ENCODE results near the gene LGR6. TPM values are rescaled to one million over a fixed set of nuclear protein-coding genes. Genes with fewer than 3 reads are reported as not detected.

Gene LGR6
- total RNA-seq, 3 donors from 2014 or later = 2.6 to 11.3 TPM; not detected in 1

DNA sequence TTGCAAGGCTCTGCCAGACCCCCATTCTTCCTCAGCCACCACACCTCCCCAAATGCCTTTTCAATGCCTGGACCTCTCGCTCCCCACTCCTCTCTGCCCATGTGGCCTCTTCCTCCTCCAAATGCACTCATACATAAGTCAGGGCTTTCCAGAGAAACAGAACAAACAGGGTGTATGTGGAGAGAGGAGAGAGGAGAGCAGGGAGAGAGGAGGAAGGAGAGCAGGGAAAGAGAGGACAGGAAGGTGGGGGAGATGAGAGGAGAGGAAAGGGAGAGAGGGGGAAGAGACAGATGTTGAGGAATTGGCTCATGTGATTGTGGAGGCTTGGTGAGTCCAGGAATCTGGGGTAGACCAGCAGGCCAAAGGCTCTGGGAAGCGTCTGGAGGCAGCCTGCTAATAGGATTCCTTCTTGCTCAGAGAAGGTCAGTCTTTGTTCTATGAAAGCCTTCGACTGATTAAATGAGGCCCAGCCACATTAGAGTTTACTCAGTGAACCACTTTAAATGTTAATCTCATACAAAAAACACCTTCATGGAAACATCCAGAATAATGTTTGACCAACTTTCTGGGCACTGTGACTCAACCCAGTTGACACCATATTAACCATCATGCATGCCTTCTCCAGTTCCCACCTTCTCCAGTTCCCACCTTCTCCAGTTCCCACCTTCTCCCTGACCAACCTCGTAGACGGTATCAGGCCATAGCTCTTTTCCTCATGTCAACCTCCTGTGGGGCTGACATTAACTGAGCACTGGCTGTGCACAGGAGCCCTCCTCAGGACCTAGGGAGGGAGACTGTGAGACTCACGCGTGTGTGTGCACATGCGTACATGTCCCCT lies 11.3 kb upstream of the LGR6 start:
- no peaks in the 10 kb centered on the region for H3K36me3 ChIP-seq
- H3K27ac ChIP-seq = no peak overlapping the region
- no peaks in the 10 kb centered on the region for H3K27me3 ChIP-seq
- no peak for DNase-seq (ENCODE audit: low spot score in 2 of 2)
- no peaks in the 10 kb centered on the region for H3K4me1 ChIP-seq
- no peak for TF ChIP-seq POLR2A (IDR thresholded peaks at IDR 0.05)
- no peak for TF ChIP-seq POLR2AphosphoS5 (IDR thresholded peaks at IDR 0.05)
- TF ChIP-seq, protein P1, sequence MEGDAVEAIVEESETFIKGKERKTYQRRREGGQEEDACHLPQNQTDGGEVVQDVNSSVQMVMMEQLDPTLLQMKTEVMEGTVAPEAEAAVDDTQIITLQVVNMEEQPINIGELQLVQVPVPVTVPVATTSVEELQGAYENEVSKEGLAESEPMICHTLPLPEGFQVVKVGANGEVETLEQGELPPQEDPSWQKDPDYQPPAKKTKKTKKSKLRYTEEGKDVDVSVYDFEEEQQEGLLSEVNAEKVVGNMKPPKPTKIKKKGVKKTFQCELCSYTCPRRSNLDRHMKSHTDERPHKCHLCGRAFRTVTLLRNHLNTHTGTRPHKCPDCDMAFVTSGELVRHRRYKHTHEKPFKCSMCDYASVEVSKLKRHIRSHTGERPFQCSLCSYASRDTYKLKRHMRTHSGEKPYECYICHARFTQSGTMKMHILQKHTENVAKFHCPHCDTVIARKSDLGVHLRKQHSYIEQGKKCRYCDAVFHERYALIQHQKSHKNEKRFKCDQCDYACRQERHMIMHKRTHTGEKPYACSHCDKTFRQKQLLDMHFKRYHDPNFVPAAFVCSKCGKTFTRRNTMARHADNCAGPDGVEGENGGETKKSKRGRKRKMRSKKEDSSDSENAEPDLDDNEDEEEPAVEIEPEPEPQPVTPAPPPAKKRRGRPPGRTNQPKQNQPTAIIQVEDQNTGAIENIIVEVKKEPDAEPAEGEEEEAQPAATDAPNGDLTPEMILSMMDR (IDR thresholded peaks at IDR 0.05) = no peak
- H3K4me3 ChIP-seq = no peak overlapping the region
- intact Hi-C loops (cut with DNase I; ENCODE audit: low total_unique reads) = loop anchor here (10.0 kb wide), 1 partner anchor 1257 kb away; no protein-coding TSS in a partner anchor
- no peaks in the 10 kb centered on the region for H3K9me3 ChIP-seq

DNA sequence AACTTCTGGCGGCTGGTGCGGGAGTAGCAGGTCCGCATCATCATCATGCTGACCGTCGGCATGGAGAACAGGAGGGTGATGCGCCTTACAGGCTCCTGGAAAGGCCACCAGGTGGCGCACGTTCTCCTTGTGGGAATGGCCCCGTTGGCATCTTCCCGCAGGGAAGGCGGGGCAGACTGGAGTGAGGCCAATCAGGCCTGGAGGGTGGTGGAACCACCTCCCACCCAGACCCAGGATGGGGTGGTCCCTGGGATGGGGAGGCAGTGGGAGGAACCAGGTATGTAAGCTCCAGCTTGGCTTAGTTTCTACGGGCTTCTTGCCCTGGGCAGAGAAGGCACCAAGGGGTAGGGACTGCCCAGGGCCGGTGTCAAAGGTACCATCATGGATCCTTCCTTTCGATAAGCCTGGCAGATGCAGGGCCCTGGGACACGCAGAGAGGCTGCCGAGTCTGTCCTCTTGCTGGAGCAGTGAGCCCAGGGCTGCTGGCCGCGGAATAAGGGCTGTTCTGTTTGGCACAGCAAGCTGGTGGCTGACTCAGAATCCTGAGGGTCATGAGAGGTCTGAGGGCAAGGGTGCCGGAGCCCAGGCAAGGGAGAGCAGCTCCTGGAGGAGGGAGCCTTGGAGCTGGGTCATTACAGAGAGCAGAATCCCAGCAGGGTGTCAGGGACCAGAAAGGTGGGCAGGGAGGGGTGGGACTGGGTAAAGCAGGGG lies 8.7 kb upstream of the LGR6 start:
- intact Hi-C loops (cut with DNase I; ENCODE audit: low total_unique reads) = loop anchor here (5.0 to 10.0 kb wide), 2 partner anchors 122 to 1260 kb away; no protein-coding TSS in a partner anchor

DNA sequence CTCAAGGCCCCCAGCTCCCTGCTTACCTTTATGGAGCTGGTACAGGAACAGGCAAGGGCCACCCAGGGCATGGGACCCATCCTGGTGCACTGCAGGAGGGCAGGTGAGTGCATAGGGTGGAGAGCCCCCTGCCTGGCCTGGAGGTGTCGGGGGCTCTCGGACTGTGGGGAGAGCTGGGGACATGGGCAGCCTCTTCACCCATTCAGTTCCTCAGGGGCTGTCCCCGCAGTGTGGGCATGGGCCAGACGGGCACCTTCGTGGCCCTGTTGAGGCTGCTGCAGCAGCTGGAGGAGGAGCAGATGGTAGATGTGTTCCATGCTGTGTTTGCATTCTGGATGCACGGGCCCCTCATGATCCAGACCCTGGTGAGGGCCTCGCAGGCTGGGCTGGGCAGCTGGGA lies 7.3 kb upstream of the LGR6 start:
- intact Hi-C loops (cut with DNase I; ENCODE audit: low total_unique reads) = loop anchor here (5.0 to 10.0 kb wide), 2 partner anchors 121 to 1262 kb away; no protein-coding TSS in a partner anchor
- Histone ChIP-seq H3K4me1 (no peaks in the 10 kb centered on the region), H3K27me3 (no peaks in the 10 kb centered on the region), H3K9me3 (no peaks in the 10 kb centered on the region), H3K36me3 (no peaks in the 10 kb centered on the region), H3K27ac (no peak overlapping the region), H3K4me3 (no peak overlapping the region)
- no peak for DNase-seq (ENCODE audit: low spot score in 2 of 2)
- TF ChIP-seq, protein P1 (IDR thresholded peaks at IDR 0.05) = no peak
- TF ChIP-seq POLR2A (IDR thresholded peaks at IDR 0.05) (no peak), POLR2AphosphoS5 (IDR thresholded peaks at IDR 0.05) (no peak)

More for the DNA sequence above, 8.7 kb upstream of the LGR6 start:
- Histone ChIP-seq H3K27me3 (no peaks in the 10 kb centered on the region), H3K27ac (no peak overlapping the region), H3K36me3 (no peaks in the 10 kb centered on the region), H3K4me1 (no peaks in the 10 kb centered on the region), H3K9me3 (no peaks in the 10 kb centered on the region), H3K4me3 (no peak overlapping the region)
- peak; percentile 57 to 76 for DNase-seq (ENCODE audit: low spot score in 2 of 2)
- TF ChIP-seq POLR2A (IDR thresholded peaks at IDR 0.05) = no peak
- TF ChIP-seq, protein P1 (IDR thresholded peaks at IDR 0.05) = peak; percentile 36 to 69 (median 57)

DNA sequence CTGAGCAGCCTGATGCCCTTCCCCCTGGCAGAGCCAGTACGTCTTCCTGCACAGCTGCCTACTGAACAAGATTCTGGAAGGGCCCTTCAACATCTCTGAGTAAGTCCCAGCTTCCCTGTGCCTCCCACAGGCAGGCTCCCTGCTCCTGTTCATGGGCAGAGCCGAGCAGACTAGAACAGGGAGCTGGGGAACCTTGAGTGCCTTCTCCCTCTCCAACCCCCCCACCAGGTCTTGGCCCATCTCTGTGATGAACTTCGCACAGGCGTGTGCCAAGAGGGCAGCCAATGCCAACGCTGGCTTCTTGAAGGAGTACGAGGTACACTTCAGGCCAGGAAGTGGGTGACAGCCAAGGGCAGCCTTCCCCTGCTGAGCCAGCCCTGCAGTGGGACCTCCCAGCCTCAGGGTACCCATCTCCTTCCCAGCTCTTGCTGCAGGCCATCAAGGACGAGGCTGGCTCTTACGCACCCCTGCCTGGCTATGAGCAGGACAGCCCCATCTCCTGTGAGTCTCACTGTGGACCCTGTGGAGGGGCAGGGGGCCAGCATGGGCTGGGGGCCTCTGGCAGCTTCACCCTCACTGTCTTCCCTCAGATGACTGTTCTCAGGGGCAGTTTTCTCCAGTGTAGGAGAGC lies 6.4 kb upstream of the LGR6 start:
- Histone ChIP-seq H3K4me1 (no peaks in the 10 kb centered on the region), H3K27me3 (no peaks in the 10 kb centered on the region), H3K9me3 (no peaks in the 10 kb centered on the region), H3K27ac (no peak overlapping the region), H3K4me3 (no peak overlapping the region), H3K36me3 (no peaks in the 10 kb centered on the region)
- intact Hi-C loops (cut with DNase I; ENCODE audit: low total_unique reads) = loop anchor here (5.0 to 10.0 kb wide), 2 partner anchors 120 to 1262 kb away; no protein-coding TSS in a partner anchor
- DNase-seq (ENCODE audit: low spot score in 2 of 2) = no peak
- TF ChIP-seq, protein P1 (IDR thresholded peaks at IDR 0.05) = no peak
- TF ChIP-seq POLR2A (IDR thresholded peaks at IDR 0.05) = no peak
- TF ChIP-seq POLR2AphosphoS5 (IDR thresholded peaks at IDR 0.05) = no peak

Data from breast epithelium (tissue), 4 donors.